Testis (tissue), 3 donors: ENCODE results near the gene EXOC4. TPM values are rescaled to one million over a fixed set of nuclear protein-coding genes. Genes with fewer than 3 reads are reported as not detected.
A peak's percentile ranks its signal among the peaks of the same experiment; 100 is the strongest.

Experiments
- DNase-seq: peaks from one replicate; pipeline ENCODE4 v3.0.0-alpha.2; 2019
- H3K27ac ChIP-seq, 2 donors: fragments of 200-600 bp; sonication (generic); one replicate each; pipeline ENCODE4 v1.5.1; 2019
- H3K27me3 ChIP-seq: fragments of 200-600 bp; sonication (generic); one replicate; pipeline ENCODE4 v1.5.1; 2019
- H3K36me3 ChIP-seq: fragments of 200-600 bp; sonication (generic); one replicate; pipeline ENCODE4 v1.5.1; 2017; ENCODE audit warnings: low read depth; ENCODE audit errors: missing control alignments
- H3K4me1 ChIP-seq: fragments of 200-600 bp; sonication (generic); one replicate; pipeline ENCODE4 v1.5.1; 2019
- H3K4me3 ChIP-seq, 2 donors: fragments of 200-600 bp; sonication (generic); one replicate each; pipeline ENCODE4 v1.5.1; 2017 to 2019
- H3K9me3 ChIP-seq: fragments of 200-600 bp; sonication (generic); one replicate; pipeline ENCODE4 v1.5.1; 2017
- POLR2A ChIP-seq: fragments of 450-650 bp; IDR thresholded peaks from one replicate; pipeline ENCODE4 v1.6.1; 2017; ENCODE audit warnings: antibody characterized with exemption, mild to moderate bottlenecking, moderate library complexity
- WGBS, 2 donors: methylation state at CpG; one replicate each; pipeline ENCODE4 v1.1.5; 2018; 5-methylcytosine and 5-hydroxymethylcytosine counted together
- intact Hi-C: fragments of 100-400 bp; cut with DNase I; formaldehyde crosslinking; loops from one replicate; pipeline ENCODE4 v1.15.1; 2023; ENCODE audit warnings: low total_unique reads
- polyA plus RNA-seq: library from polyadenylated mRNA; stranded (reverse); fragments of 350-450 nt; fragmentation: Illumina TruSeq; extraction: RNeasy Lipid Tissue Mini Kit (QIAGEN cat#74804); gene quantifications from one replicate; pipeline ENCODE4 v1.2.3, GENCODE V29; 2014; ENCODE audit warnings: low read depth, low replicate concordance; ENCODE audit not compliant: insufficient read depth
- total RNA-seq, 2 donors: library from RNA; depleted of rRNA; stranded (reverse); fragments of >200 nt; gene quantifications; one replicate each; pipeline ENCODE4 v1.2.3, GENCODE V29; 2016
- TF ChIP-seq, protein P1 (sequence below), 3 experiments: fragments of 450-650 bp in 2 of 3; fragments of 200-600 bp in 1 of 3; sonication (generic) in 1 of 3; IDR thresholded peaks; one replicate each; pipeline ENCODE4 v1.5.1; 2016 to 2019; ENCODE audit warnings: antibody characterized with exemption in 3 of 3, mild to moderate bottlenecking in 2 of 3, moderate library complexity in 1 of 3

Gene EXOC4
- total and polyA plus RNA-seq, 3 donors from 2014 or later: 47.4 to 169 (median 142) TPM

DNA sequence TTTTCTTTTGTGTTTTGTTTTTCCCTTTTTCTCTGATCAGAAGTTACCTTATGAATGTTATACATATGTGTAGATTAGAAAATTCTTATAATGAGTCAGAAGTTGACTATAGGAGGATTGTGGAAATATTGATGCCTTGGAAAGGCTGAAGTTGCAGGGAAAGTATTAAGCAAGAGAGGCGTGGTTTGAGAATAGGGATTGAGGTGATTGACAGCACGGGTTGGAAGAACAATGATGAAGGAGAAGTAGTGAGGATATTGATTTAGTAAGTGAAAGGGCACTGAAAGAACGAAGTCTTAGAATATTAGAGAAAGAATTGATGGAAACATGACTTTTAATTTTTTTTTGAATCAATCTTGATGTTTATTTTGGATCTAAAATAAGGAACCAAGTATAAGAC lies 176.0 kb downstream of the EXOC4 start:
- Histone ChIP-seq H3K27me3 (no peaks in the 10 kb centered on the region), H3K4me1 (no peaks in the 10 kb centered on the region), H3K36me3 (no peaks in the 10 kb centered on the region), H3K4me3 (no peak overlapping the region), H3K27ac (no peak overlapping the region), H3K9me3 (no peaks in the 10 kb centered on the region)
- TF ChIP-seq POLR2A: no peak
- TF ChIP-seq, protein P1, sequence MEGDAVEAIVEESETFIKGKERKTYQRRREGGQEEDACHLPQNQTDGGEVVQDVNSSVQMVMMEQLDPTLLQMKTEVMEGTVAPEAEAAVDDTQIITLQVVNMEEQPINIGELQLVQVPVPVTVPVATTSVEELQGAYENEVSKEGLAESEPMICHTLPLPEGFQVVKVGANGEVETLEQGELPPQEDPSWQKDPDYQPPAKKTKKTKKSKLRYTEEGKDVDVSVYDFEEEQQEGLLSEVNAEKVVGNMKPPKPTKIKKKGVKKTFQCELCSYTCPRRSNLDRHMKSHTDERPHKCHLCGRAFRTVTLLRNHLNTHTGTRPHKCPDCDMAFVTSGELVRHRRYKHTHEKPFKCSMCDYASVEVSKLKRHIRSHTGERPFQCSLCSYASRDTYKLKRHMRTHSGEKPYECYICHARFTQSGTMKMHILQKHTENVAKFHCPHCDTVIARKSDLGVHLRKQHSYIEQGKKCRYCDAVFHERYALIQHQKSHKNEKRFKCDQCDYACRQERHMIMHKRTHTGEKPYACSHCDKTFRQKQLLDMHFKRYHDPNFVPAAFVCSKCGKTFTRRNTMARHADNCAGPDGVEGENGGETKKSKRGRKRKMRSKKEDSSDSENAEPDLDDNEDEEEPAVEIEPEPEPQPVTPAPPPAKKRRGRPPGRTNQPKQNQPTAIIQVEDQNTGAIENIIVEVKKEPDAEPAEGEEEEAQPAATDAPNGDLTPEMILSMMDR (IDR thresholded peaks at IDR 0.05): no peak
- DNase-seq: no peak
- intact Hi-C loops: no loop called here
- 94 to 97% methylated on average over 3 of the region's 3 CpGs for WGBS, 2 donors

DNA sequence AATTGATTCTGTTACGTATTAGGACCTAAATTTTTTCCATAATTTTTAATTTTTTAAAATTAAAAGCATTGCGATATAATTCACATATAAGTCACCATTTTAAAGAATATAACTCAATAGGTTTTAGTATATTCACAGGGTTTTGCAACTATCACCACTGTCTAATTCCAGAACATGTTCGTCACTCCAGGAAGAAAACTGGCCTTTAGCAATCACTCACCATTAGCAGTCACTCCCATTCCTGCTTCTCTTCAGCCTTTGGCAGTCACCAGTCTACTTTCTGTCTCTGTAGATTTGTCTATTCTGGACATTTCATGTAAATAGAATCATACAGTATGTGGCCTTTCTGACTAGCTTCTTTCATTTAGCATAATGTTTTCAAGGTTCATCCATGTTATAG lies 176.5 kb downstream of the EXOC4 start:
- no peak overlapping the region for H3K27ac ChIP-seq
- DNase-seq: no peak
- intact Hi-C loops: no loop called here
- H3K27me3 ChIP-seq: no peaks in the 10 kb centered on the region
- no peaks in the 10 kb centered on the region for H3K4me1 ChIP-seq
- TF ChIP-seq POLR2A: no peak
- H3K4me3 ChIP-seq: no peak overlapping the region
- no peaks in the 10 kb centered on the region for H3K36me3 ChIP-seq
- no peaks in the 10 kb centered on the region for H3K9me3 ChIP-seq
- WGBS, 2 donors: 93 to 99% methylated on average over 3 of the region's 3 CpGs

DNA sequence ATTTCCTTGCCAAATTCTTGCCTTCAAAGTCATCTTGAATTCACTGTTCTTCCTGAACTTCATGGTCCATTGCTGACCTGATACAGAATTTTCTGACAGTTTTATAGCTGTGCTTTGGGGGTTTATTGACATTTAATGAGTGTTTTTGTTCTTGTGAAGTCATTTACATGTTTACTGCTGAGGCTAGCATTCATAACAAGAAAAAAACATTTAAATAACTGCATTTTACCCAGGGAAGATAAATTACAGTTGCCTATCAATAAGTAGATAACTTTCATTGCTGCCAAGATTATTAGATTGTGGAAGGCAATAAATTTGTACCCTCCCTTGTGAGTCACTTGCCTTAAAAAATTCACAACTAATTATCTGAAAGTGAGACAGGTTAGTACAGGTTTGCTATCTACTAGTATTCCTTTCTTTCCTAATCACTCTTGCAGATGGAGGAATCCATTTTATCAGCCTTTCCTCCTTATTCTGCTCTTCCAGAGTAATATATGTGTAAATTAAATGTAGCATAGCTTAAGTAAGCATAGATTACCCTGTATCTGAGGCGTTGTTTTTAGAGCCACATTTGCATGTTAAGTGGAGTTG lies 178.4 kb downstream of the EXOC4 start:
- Histone ChIP-seq H3K27me3 (no peaks in the 10 kb centered on the region), H3K36me3 (no peaks in the 10 kb centered on the region), H3K27ac (no peak overlapping the region), H3K4me3 (no peak overlapping the region), H3K4me1 (no peaks in the 10 kb centered on the region), H3K9me3 (no peaks in the 10 kb centered on the region)
- no peak for TF ChIP-seq POLR2A
- TF ChIP-seq, protein P1 (IDR thresholded peaks at IDR 0.05): no peak
- WGBS, 2 donors: 77 to 84% methylated on average over 1 of the region's 1 CpG
- no peak for DNase-seq
- intact Hi-C loops: no loop called here

DNA sequence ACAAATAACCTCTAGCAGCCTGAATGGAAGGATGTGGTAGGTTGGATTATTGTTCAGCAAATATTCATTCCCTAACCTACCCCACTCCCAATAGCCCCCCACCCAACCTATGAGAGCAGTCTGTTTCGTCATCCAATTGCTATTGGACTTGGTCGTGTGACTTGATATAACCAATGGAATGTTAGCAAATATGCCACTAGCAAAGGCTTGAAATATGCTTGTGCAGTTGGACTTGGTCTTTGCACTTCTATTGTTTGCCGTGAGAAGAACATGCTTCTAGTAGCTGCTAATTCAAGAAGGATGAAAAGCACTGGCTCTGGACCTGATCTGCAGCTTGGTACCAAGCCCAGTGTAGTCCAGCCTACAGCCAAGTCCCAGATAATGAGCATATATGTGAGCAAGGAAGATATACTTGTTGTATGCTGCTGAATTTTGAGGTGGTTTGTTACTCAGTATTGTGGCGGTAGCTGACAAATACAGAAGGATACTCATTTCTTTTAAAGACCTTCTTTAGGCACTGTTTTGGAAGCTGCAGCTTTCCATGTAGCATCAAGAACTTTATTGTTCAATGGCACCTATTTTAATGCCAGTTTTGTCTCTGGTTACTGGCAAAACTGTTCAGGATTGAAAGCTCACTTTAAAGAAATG lies 180.4 kb downstream of the EXOC4 start:
- no peak overlapping the region for H3K4me3 ChIP-seq
- TF ChIP-seq POLR2A: no peak
- 90 to 97% methylated on average over 4 of the region's 4 CpGs for WGBS, 2 donors
- H3K27ac ChIP-seq: no peak overlapping the region
- no peaks in the 10 kb centered on the region for H3K4me1 ChIP-seq
- no peak for DNase-seq
- no peaks in the 10 kb centered on the region for H3K36me3 ChIP-seq
- intact Hi-C loops: no loop called here
- H3K27me3 ChIP-seq: no peaks in the 10 kb centered on the region
- no peaks in the 10 kb centered on the region for H3K9me3 ChIP-seq

DNA sequence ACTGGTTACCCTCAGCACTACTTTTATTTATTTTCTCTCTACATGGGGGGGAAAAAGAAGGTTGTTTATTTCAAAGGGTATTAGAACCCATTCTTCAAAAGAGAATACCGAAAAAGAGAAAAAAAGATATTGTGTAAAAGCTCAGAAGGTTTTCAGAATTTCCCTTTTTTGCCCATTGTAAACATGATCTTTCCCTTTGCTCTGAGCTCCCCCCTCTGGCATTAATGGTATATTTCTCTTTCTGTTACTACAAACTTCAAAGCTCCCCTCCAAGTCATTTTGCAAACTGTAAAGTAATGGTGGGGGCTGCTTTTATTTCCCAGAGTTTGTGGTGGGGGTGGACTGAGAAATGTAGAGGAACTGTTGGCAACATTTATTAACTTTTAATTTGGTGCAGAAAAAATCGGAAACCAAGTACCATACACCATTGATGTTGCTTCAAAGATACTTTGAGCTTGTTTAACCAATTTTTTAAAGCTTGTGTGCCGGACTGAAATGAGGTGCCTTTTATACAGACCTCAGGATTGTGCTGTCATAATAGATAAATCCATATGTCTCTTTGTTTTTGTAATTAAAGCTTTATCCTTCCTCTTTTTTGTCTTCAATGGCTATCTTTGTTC lies 181.5 kb downstream of the EXOC4 start:
- no peaks in the 10 kb centered on the region for H3K36me3 ChIP-seq
- no peak for DNase-seq
- H3K27me3 ChIP-seq: no peaks in the 10 kb centered on the region
- H3K27ac ChIP-seq: no peak overlapping the region
- no peak for TF ChIP-seq POLR2A
- TF ChIP-seq, protein P1 (IDR thresholded peaks at IDR 0.05): peak in 2 of 3 experiments; percentile 9 to 27
- H3K4me3 ChIP-seq: no peak overlapping the region
- no peaks in the 10 kb centered on the region for H3K9me3 ChIP-seq
- H3K4me1 ChIP-seq: no peaks in the 10 kb centered on the region
- WGBS, 2 donors: 45 to 66% methylated on average over 3 of the region's 3 CpGs
- intact Hi-C loops: no loop called here
